ENCODE measurements around the gene DDAH1.

DDAH1 gene

GRCh38 chr1:85295654-85296053 is 169.3 kb downstream of the DDAH1 start:
- TF ChIP-seq, protein P1, sequence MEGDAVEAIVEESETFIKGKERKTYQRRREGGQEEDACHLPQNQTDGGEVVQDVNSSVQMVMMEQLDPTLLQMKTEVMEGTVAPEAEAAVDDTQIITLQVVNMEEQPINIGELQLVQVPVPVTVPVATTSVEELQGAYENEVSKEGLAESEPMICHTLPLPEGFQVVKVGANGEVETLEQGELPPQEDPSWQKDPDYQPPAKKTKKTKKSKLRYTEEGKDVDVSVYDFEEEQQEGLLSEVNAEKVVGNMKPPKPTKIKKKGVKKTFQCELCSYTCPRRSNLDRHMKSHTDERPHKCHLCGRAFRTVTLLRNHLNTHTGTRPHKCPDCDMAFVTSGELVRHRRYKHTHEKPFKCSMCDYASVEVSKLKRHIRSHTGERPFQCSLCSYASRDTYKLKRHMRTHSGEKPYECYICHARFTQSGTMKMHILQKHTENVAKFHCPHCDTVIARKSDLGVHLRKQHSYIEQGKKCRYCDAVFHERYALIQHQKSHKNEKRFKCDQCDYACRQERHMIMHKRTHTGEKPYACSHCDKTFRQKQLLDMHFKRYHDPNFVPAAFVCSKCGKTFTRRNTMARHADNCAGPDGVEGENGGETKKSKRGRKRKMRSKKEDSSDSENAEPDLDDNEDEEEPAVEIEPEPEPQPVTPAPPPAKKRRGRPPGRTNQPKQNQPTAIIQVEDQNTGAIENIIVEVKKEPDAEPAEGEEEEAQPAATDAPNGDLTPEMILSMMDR (IDR thresholded peaks at IDR 0.05; ENCODE audit: low read depth, low read length), result no peak
- Histone ChIP-seq H3K27me3 (ENCODE audit: insufficient read depth, low read depth, severe bottlenecking) (no peaks in the 10 kb centered on the region), H3K36me3 (no peaks in the 10 kb centered on the region), H3K9me3 (ENCODE audit: severe bottlenecking) (no peaks in the 10 kb centered on the region), H3K4me3 (ENCODE audit: low read depth, low read length) (no peak overlapping the region), H3K27ac (no peak overlapping the region)
- no peak for DNase-seq

DNA sequence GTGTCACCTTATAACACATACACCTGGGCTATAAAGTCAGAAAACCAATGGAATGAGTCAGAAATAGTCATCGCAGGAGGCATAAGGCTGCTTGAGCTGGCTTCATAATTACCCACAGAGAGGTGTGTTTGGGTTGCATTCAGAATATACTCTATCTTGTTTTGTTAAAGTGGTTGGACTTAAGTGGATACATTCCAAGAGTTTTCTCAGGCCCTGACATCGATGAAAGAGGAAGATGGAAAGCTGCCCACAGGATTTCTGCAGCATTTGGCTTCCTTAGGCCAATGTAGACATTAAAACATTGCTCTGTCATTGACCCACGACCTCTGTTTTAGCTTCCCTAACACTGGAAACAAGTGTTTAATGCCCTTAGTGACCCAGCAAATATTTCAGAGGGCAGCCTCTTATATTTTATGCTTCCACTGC is 169.9 kb downstream of the DDAH1 start:
- Histone ChIP-seq H3K27ac (no peak overlapping the region), H3K4me3 (ENCODE audit: low read depth, low read length) (no peak overlapping the region), H3K9me3 (ENCODE audit: severe bottlenecking) (no peaks in the 10 kb centered on the region), H3K27me3 (ENCODE audit: insufficient read depth, low read depth, severe bottlenecking) (no peaks in the 10 kb centered on the region), H3K36me3 (no peaks in the 10 kb centered on the region)
- no peak for DNase-seq
- TF ChIP-seq, protein P1 (IDR thresholded peaks at IDR 0.05; ENCODE audit: low read depth, low read length), result no peak

DNA sequence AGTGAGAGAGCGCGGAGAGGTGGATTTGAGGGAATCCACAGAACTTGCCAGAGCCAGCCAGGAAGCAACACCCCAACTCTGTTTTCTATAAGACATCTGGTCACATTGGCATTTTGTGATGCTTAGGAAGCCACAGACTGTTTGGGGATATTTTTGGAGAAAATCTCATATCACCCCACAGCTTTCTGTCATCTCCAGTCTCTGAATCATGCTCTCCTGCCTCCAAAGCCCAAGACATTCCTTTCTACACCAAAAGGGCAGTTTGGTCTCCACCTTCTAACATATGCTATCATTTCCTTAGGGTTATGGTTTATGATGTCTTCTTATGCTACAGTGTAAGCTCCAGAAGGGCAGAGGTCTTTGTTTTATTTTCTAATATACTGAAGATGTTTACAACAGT is 174.1 kb downstream of the DDAH1 start:
- TF ChIP-seq, protein P1 (IDR thresholded peaks at IDR 0.05; ENCODE audit: low read depth, low read length), result no peak
- Histone ChIP-seq H3K36me3 (no peaks in the 10 kb centered on the region), H3K27me3 (ENCODE audit: insufficient read depth, low read depth, severe bottlenecking) (no peaks in the 10 kb centered on the region), H3K9me3 (ENCODE audit: severe bottlenecking) (no peaks in the 10 kb centered on the region), H3K4me3 (ENCODE audit: low read depth, low read length) (no peak overlapping the region), H3K27ac (no peak overlapping the region)
- DNase-seq, result no peak

DNA sequence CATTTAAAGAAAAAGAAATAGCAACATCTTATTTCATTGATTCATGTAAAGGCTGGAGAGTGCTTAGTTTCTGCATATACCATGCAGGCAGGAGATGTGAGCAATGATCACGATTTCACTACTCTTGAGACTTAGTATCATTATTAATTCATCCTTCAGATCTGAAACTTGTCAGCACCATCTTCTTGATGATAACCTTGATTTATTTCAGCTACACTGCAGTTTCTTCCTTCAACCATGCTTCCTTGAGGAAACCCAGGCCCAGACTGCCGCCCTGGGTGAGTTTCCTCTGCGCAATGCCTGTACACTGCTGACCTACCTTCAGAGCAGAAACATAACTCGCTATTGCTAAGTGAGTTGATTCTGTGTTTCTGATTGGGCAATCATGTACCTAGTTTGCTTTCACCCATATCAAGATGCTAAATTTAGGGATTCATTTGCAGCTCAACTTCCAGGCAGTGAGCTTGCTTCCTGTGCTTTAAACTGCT is 175.1 kb downstream of the DDAH1 start:
- no peak overlapping the region for H3K4me3 ChIP-seq (ENCODE audit: low read depth, low read length)
- H3K36me3 ChIP-seq, result no peaks in the 10 kb centered on the region
- DNase-seq, result no peak
- H3K27me3 ChIP-seq (ENCODE audit: insufficient read depth, low read depth, severe bottlenecking), result no peaks in the 10 kb centered on the region
- TF ChIP-seq, protein P1 (IDR thresholded peaks at IDR 0.05; ENCODE audit: low read depth, low read length), result no peak
- H3K27ac ChIP-seq, result no peak overlapping the region
- H3K9me3 ChIP-seq (ENCODE audit: severe bottlenecking), result no peaks in the 10 kb centered on the region

DNA sequence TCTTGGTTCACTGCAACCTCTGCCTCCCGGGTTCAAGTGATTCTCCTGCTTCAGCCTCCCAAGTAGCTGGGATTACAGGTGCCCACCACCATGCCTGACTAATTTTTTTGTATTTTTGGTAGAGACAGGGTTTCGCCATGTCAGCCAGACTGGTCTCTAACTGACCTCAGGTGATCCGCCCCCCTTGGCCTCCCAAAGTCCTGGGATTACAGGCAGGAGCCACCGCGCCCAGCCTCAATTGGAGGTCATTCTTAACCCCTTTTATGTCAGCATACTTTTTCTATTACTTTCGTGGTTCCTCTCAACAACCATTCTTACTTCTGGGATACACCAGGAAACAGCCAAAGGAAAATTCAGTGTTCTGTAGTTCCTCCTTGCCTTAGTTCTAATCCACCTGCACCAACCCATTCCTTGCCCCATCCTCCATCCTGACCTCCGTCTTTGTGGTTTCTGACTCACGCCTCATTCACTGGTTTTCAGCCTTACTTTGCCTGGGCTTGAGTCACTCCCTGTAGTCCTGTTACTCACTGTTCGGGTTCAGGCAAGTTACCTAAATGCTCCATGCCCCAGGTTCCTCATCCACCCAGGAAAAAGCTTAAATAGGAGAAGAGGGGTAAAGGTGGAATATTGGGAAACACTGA is 175.6 kb downstream of the DDAH1 start:
- no peaks in the 10 kb centered on the region for H3K9me3 ChIP-seq (ENCODE audit: severe bottlenecking)
- TF ChIP-seq, protein P1 (IDR thresholded peaks at IDR 0.05; ENCODE audit: low read depth, low read length), result no peak
- H3K4me3 ChIP-seq (ENCODE audit: low read depth, low read length), result no peak overlapping the region
- H3K27me3 ChIP-seq (ENCODE audit: insufficient read depth, low read depth, severe bottlenecking), result no peaks in the 10 kb centered on the region
- no peak overlapping the region for H3K27ac ChIP-seq
- DNase-seq, result no peak
- no peaks in the 10 kb centered on the region for H3K36me3 ChIP-seq

GRCh38 chr1:85284202-85284601 is 180.8 kb downstream of the DDAH1 start:
- TF ChIP-seq, protein P1 (IDR thresholded peaks at IDR 0.05; ENCODE audit: low read depth, low read length), result no peak
- no peak for DNase-seq
- Histone ChIP-seq H3K27me3 (ENCODE audit: insufficient read depth, low read depth, severe bottlenecking) (no peaks in the 10 kb centered on the region), H3K9me3 (ENCODE audit: severe bottlenecking) (no peaks in the 10 kb centered on the region), H3K36me3 (no peaks in the 10 kb centered on the region), H3K4me3 (ENCODE audit: low read depth, low read length) (no peak overlapping the region), H3K27ac (no peak overlapping the region)
